ENCODE results near the gene DDR1. TPM values are rescaled to one million over a fixed set of nuclear protein-coding genes. Genes with fewer than 3 reads are reported as not detected.

DDR1 gene
- total RNA-seq, 1 experiment from 2014 or later = 95.2 TPM

- intact Hi-C loops (cut with micrococcal nuclease; ENCODE audit: unreplicated experiment) = no loop called here
- POLR2A ChIA-PET = no interaction called here
- Histone ChIP-seq H3K27ac (ENCODE audit: low read length) (no peak overlapping the region), H3K4me1 (ENCODE audit: control insufficient read depth, insufficient read depth, low read length) (no peaks in the 10 kb centered on the region), H3K4me3 (ENCODE audit: low read depth in 2 of 2, low read length in 2 of 2) (no peak overlapping the region), H3K9me3 (ENCODE audit: control insufficient read depth, insufficient read depth, low read depth, low read length) (no peaks in the 10 kb centered on the region), H3K27me3 (ENCODE audit: control insufficient read depth, insufficient read depth, low read length) (no peaks in the 10 kb centered on the region), H3K36me3 (ENCODE audit: control insufficient read depth, insufficient read depth, low read length) (no peaks in the 10 kb centered on the region)
- BruUV-seq (replicated peaks) = no TSS peak
- in situ Hi-C loops (cut with HindIII; ENCODE audit: low pct_unique_long_range_greater_than_20kb, low sequenced_read_pairs) = no loop called here
- DNase-seq (ENCODE audit: low read depth, low spot score) (no peak), ATAC-seq (no peak)
- CTCF ChIA-PET = no interaction called here
- TF ChIP-seq SIN3A (IDR thresholded peaks at IDR 0.05; ENCODE audit: borderline replicate concordance, insufficient read depth, low read depth, low read length) = no peak
- no peak for TF ChIP-seq TCF7L2 (IDR thresholded peaks at IDR 0.05; ENCODE audit: low read depth, low read length)
- TF ChIP-seq, protein P1, sequence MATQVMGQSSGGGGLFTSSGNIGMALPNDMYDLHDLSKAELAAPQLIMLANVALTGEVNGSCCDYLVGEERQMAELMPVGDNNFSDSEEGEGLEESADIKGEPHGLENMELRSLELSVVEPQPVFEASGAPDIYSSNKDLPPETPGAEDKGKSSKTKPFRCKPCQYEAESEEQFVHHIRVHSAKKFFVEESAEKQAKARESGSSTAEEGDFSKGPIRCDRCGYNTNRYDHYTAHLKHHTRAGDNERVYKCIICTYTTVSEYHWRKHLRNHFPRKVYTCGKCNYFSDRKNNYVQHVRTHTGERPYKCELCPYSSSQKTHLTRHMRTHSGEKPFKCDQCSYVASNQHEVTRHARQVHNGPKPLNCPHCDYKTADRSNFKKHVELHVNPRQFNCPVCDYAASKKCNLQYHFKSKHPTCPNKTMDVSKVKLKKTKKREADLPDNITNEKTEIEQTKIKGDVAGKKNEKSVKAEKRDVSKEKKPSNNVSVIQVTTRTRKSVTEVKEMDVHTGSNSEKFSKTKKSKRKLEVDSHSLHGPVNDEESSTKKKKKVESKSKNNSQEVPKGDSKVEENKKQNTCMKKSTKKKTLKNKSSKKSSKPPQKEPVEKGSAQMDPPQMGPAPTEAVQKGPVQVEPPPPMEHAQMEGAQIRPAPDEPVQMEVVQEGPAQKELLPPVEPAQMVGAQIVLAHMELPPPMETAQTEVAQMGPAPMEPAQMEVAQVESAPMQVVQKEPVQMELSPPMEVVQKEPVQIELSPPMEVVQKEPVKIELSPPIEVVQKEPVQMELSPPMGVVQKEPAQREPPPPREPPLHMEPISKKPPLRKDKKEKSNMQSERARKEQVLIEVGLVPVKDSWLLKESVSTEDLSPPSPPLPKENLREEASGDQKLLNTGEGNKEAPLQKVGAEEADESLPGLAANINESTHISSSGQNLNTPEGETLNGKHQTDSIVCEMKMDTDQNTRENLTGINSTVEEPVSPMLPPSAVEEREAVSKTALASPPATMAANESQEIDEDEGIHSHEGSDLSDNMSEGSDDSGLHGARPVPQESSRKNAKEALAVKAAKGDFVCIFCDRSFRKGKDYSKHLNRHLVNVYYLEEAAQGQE (IDR thresholded peaks at IDR 0.05; ENCODE audit: insufficient read depth in 1 of 2, low read depth in 2 of 2, low read length in 1 of 2) = no peak
- no peak for TF ChIP-seq POLR2AphosphoS5 (IDR thresholded peaks at IDR 0.05; ENCODE audit: low read depth, low read length)
- TF ChIP-seq, protein P2, sequence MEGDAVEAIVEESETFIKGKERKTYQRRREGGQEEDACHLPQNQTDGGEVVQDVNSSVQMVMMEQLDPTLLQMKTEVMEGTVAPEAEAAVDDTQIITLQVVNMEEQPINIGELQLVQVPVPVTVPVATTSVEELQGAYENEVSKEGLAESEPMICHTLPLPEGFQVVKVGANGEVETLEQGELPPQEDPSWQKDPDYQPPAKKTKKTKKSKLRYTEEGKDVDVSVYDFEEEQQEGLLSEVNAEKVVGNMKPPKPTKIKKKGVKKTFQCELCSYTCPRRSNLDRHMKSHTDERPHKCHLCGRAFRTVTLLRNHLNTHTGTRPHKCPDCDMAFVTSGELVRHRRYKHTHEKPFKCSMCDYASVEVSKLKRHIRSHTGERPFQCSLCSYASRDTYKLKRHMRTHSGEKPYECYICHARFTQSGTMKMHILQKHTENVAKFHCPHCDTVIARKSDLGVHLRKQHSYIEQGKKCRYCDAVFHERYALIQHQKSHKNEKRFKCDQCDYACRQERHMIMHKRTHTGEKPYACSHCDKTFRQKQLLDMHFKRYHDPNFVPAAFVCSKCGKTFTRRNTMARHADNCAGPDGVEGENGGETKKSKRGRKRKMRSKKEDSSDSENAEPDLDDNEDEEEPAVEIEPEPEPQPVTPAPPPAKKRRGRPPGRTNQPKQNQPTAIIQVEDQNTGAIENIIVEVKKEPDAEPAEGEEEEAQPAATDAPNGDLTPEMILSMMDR (IDR thresholded peaks at IDR 0.05) = no peak
Observed at GRCh38 chr6:30894935-30895334, 10.6 kb downstream of the DDR1 start.

DNA sequence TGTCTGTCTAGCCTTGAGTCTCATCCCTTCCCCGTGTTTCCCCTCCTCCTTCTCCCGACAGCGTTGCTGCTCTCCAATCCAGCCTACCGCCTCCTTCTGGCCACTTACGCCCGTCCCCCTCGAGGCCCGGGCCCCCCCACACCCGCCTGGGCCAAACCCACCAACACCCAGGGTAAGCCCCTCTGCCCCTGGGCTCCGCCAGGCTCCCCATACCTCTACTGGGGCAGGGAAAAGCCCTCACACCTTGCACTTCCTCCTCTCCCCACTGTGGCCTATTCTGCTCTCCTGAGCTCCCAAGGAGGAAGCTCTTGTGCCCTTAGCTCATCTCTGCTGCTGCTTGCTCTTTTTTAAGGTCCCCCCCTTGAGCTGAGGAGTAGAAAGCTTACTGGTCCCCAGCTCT is 11.0 kb downstream of the DDR1 start:
- TF ChIP-seq TCF7L2 (IDR thresholded peaks at IDR 0.05; ENCODE audit: low read depth, low read length) = no peak
- TF ChIP-seq, protein P2 (IDR thresholded peaks at IDR 0.05) = no peak
- TF ChIP-seq POLR2AphosphoS5 (IDR thresholded peaks at IDR 0.05; ENCODE audit: low read depth, low read length) = no peak
- TF ChIP-seq SIN3A (IDR thresholded peaks at IDR 0.05; ENCODE audit: borderline replicate concordance, insufficient read depth, low read depth, low read length) = no peak
- TF ChIP-seq, protein P1 (IDR thresholded peaks at IDR 0.05; ENCODE audit: insufficient read depth in 1 of 2, low read depth in 2 of 2, low read length in 1 of 2) = no peak
- no peaks in the 10 kb centered on the region for H3K36me3 ChIP-seq (ENCODE audit: control insufficient read depth, insufficient read depth, low read length)

More for the DNA sequence above, 11.0 kb downstream of the DDR1 start:
- in situ Hi-C loops (cut with HindIII; ENCODE audit: low pct_unique_long_range_greater_than_20kb, low sequenced_read_pairs) = no loop called here
- no peak overlapping the region for H3K4me3 ChIP-seq (ENCODE audit: low read depth in 2 of 2, low read length in 2 of 2)
- ChIA-PET CTCF (no interaction called here), POLR2A (no interaction called here)
- H3K27ac ChIP-seq (ENCODE audit: low read length) = no peak overlapping the region
- H3K9me3 ChIP-seq (ENCODE audit: control insufficient read depth, insufficient read depth, low read depth, low read length) = no peaks in the 10 kb centered on the region
- ATAC-seq = no peak
- intact Hi-C loops (cut with micrococcal nuclease; ENCODE audit: unreplicated experiment) = no loop called here
- no peaks in the 10 kb centered on the region for H3K4me1 ChIP-seq (ENCODE audit: control insufficient read depth, insufficient read depth, low read length)
- BruUV-seq (replicated peaks) = no TSS peak
- no peaks in the 10 kb centered on the region for H3K27me3 ChIP-seq (ENCODE audit: control insufficient read depth, insufficient read depth, low read length)
- DNase-seq (ENCODE audit: low read depth, low spot score) = no peak

Measured in Panc1 (cell line).